ENCODE measurements around the gene DOCK4.
A peak's percentile ranks its signal among the peaks of the same experiment; 100 is the strongest.

Gene DOCK4

DNA sequence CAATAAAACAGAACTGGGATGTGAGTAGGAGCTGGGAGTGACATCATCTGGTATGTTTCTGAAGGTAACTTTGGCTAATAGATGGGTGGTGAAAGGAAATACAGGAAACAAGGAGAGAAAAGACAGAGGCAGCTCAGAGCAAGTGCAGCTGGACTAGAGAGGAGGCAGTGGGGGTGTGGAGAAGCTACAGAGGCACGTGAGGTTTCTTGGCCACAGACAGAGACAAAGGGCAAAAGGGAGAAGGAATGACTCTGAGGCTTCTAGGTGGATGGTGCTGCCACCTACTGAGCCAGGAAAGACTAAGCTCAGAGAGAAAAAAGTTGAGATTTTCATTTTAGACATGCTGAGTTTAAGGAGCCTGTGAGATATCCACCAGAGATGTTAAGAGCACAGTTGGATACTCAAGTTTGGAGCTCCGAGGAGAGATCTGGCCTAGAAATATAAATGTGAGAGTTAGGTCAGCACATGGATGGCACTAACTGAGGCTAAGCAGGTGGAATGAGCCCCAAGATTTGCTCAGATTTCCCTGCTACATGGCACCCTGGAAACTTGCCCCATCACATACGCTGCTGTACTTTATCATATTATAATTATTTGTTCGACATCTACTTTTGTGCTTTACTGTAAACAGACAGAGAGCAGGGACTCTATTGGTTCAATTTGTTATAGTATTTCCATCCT, 350.9 kb downstream of the DOCK4 start:
- Histone ChIP-seq H3K4me2 (ENCODE audit: low read depth, low read length, poor library complexity, severe bottlenecking) (no peak overlapping the region), H3K9me3 (ENCODE audit: insufficient read depth, low read length) (peaks cover under 1% of the 10 kb centered on the region; the same call in 1 of the 2 replicates), H3K27me3 (ENCODE audit: low read length) (no peaks in the 10 kb centered on the region), H4K20me1 (ENCODE audit: low read depth, low read length) (no peaks in the 10 kb centered on the region), H3K36me3 (ENCODE audit: low read length) (no peaks in the 10 kb centered on the region), H3F3A (ENCODE audit: insufficient read depth) (no peaks in the 10 kb centered on the region), H3K27ac (ENCODE audit: low read depth, low read length) (no peak overlapping the region), H3K9ac (ENCODE audit: low read length) (no peak overlapping the region), H3K4me3 (ENCODE audit: insufficient read depth, low read length, poor library complexity, severe bottlenecking) (no peak overlapping the region), H3K9me2 (replicated peaks; ENCODE audit: insufficient read depth, low read length) (no peaks in the 10 kb centered on the region), H3K79me2 (ENCODE audit: insufficient read depth, low read length) (no peaks in the 10 kb centered on the region), H2AFZ (ENCODE audit: low read depth, low read length, severe bottlenecking) (no peak overlapping the region)
- TF ChIP-seq, protein P1, sequence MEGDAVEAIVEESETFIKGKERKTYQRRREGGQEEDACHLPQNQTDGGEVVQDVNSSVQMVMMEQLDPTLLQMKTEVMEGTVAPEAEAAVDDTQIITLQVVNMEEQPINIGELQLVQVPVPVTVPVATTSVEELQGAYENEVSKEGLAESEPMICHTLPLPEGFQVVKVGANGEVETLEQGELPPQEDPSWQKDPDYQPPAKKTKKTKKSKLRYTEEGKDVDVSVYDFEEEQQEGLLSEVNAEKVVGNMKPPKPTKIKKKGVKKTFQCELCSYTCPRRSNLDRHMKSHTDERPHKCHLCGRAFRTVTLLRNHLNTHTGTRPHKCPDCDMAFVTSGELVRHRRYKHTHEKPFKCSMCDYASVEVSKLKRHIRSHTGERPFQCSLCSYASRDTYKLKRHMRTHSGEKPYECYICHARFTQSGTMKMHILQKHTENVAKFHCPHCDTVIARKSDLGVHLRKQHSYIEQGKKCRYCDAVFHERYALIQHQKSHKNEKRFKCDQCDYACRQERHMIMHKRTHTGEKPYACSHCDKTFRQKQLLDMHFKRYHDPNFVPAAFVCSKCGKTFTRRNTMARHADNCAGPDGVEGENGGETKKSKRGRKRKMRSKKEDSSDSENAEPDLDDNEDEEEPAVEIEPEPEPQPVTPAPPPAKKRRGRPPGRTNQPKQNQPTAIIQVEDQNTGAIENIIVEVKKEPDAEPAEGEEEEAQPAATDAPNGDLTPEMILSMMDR (IDR thresholded peaks at IDR 0.05; ENCODE audit: insufficient read depth, low read length, poor library complexity, severe bottlenecking), result peak; percentile 61
- TF ChIP-seq EZH2phosphoT487 (conservative IDR thresholded peaks at IDR 0.05; ENCODE audit: low read length), result no peak

DNA sequence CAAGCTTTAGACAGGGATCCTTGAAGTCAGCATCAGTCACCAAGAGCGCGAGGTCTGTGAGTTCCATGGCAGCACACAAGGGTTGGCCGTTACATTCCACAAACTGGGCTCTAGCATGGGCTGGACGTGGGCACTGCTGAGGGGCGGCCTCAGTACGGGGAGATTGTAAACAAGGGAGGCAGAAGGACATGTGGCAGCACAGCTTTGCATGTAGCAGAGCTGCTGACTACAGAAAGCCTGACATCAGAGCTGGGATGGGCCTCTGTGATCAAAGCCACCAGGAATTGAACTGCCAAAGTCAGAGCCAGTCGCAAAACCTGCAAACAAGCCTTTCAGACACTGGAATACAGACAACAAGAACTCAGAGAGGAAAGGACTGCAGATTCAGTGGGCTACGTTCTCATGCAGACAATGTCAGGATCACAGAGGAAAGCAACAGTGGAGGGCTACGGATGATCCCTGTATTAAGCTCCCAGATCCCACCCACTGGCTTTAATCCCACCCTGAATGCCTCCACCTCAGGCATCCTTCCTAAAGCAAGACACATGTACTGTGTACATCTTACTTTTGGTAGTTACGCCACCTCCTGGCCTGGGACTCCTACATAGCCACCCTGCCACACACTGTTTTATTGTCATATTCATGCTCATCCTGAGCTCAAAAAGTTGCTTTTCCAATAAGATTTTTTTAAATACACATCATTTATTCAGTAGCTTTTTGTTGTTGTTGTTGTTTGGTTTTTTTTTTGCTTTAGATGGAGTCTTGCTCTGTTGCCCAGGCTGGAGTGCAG, 352.8 kb downstream of the DOCK4 start:
- Histone ChIP-seq H3K4me3 (ENCODE audit: insufficient read depth, low read length, poor library complexity, severe bottlenecking) (no peak overlapping the region), H3K4me2 (ENCODE audit: low read depth, low read length, poor library complexity, severe bottlenecking) (no peak overlapping the region), H3K27ac (ENCODE audit: low read depth, low read length) (no peak overlapping the region), H2AFZ (ENCODE audit: low read depth, low read length, severe bottlenecking) (no peak overlapping the region), H3K9me2 (replicated peaks; ENCODE audit: insufficient read depth, low read length) (no peaks in the 10 kb centered on the region), H3K9ac (ENCODE audit: low read length) (no peak overlapping the region), H3F3A (ENCODE audit: insufficient read depth) (no peaks in the 10 kb centered on the region), H3K36me3 (ENCODE audit: low read length) (no peaks in the 10 kb centered on the region), H4K20me1 (ENCODE audit: low read depth, low read length) (no peaks in the 10 kb centered on the region), H3K27me3 (ENCODE audit: low read length) (no peaks in the 10 kb centered on the region), H3K79me2 (ENCODE audit: insufficient read depth, low read length) (no peaks in the 10 kb centered on the region), H3K9me3 (ENCODE audit: insufficient read depth, low read length) (peaks cover 4% of the 10 kb centered on the region; the same call in 1 of the 2 replicates)
- TF ChIP-seq, protein P1 (IDR thresholded peaks at IDR 0.05; ENCODE audit: insufficient read depth, low read length, poor library complexity, severe bottlenecking), result peak; percentile 19
- no peak for TF ChIP-seq EZH2phosphoT487 (conservative IDR thresholded peaks at IDR 0.05; ENCODE audit: low read length)

DNA sequence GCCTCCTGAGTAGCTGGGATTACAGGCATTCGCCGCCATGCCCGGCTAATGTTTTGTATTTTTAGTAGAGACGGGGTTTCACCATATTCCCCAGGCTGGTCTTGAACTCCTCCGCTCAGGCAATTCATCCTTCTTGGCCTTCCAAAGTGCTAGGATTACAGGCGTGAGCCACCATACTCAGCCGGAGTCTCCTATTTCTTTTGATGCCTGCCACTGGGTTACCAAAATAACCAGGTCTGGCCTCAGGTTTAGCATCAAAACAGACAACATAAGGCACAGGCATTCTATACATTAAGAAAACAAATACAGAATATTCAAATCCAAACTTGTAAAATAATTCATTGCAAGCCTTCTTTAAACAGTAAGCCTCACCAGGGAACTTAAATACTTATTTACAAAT, 354.1 kb downstream of the DOCK4 start:
- H3K4me2 ChIP-seq (ENCODE audit: low read depth, low read length, poor library complexity, severe bottlenecking), result no peak overlapping the region
- no peak overlapping the region for H3K27ac ChIP-seq (ENCODE audit: low read depth, low read length)
- H3K9ac ChIP-seq (ENCODE audit: low read length), result no peak overlapping the region
- no peaks in the 10 kb centered on the region for H3K79me2 ChIP-seq (ENCODE audit: insufficient read depth, low read length)
- no peak overlapping the region for H2AFZ ChIP-seq (ENCODE audit: low read depth, low read length, severe bottlenecking)
- H3K9me2 ChIP-seq (replicated peaks; ENCODE audit: insufficient read depth, low read length), result no peaks in the 10 kb centered on the region
- H3K36me3 ChIP-seq (ENCODE audit: low read length), result no peaks in the 10 kb centered on the region
- no peaks in the 10 kb centered on the region for H3F3A ChIP-seq (ENCODE audit: insufficient read depth)
- no peaks in the 10 kb centered on the region for H3K27me3 ChIP-seq (ENCODE audit: low read length)
- peaks cover 4% of the 10 kb centered on the region; the same call in 1 of the 2 replicates for H3K9me3 ChIP-seq (ENCODE audit: insufficient read depth, low read length)
- no peaks in the 10 kb centered on the region for H4K20me1 ChIP-seq (ENCODE audit: low read depth, low read length)
- TF ChIP-seq, protein P1 (IDR thresholded peaks at IDR 0.05; ENCODE audit: insufficient read depth, low read length, poor library complexity, severe bottlenecking), result no peak
- TF ChIP-seq EZH2phosphoT487 (conservative IDR thresholded peaks at IDR 0.05; ENCODE audit: low read length), result no peak
- H3K4me3 ChIP-seq (ENCODE audit: insufficient read depth, low read length, poor library complexity, severe bottlenecking), result no peak overlapping the region
